HG03103 (cell line): ENCODE measurements around the gene GRIK3.

Experiments
- ATAC-seq: cut with Tn5 transposase; IDR thresholded peaks from one replicate; pipeline ENCODE4 v1.9.1; 2021; ENCODE audit warnings: low read depth; ENCODE audit not compliant: unreplicated experiment

The GRIK3 gene

DNA sequence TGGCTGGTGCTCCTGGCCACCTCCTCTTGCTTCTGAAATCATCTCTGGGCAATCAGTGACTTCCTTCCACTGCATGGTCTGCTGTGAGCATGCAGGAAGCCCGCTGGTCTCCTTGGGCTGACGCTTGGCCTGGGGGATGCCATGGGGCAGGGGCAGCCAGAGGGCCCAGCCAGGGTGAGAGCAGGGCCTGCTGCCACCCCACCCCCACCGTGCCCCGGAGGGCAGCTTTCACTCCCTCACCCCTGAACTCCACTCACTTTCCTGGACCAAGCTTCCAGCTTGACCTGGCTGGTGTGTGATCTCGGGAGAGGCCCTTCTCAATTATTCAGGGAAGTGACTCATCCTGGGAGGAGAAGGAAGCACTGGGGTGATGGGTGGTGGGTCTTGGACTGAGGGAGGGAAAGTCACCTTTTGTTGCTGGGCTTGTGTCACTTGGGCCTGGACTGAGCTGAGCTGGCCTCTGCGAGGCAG, 281.4 kb downstream of the GRIK3 start:
- no peak for ATAC-seq

DNA sequence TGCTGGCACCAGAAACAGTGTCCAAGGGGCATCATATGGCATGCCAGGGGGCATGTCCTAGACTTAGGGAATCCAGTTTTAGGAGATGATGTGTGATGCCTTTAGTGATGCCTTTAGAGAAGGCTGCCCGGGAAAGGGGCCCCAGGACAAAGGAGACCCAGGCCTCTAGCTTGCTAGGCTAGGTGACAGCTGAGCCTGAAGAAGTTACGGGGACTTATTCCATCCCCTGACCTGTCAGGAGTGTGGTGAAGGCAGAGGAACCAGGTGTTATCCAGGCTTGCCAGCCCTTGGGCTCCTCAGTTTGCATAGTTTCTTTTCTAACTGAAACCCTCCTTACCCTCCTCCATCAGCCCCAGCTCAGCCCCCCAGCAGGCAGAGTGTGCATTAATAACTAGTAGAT, 281.9 kb downstream of the GRIK3 start:
- ATAC-seq: no peak

DNA sequence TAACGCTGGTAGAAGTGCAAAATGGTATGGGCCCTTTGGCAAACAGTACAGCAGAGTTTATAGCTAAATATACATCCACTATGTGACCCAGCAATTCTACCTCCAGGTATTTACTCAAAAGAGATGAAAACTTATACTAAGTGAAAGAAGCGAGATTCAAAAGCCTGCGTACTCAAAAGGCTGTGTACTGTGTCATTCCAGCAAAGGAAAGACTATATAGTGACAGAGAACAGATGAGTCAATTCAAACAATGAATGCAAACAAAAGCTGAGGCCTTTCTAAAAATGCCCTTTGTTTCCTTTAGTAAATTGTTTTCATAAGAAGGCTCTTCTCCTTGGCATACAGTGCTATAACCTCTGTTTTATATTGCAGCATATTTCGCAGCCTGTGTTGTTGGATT, 282.8 kb downstream of the GRIK3 start:
- ATAC-seq: no peak

DNA sequence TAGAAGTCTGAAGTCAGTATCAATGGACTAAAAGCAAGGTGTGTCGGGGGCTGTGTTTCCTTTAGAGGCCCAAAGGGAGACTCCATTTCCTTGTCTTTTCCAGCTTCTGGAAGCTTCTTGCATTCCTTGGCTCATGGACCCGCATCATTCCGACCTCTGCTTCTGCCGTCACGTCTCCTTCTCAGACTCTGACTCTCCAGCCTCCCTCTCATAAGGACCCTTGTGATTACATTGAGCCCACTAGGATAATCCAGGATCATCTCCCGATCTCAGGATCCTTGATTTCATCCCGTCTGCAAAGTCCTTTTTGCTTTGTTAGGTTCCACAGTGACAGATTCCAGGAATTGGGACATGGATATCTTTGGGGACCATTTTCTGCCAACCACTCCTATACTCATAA, 285.8 kb downstream of the GRIK3 start:
- no peak for ATAC-seq
